CD4-positive, alpha-beta T cell treated with Interleukin-15 for 4 hours (primary cell): Measurements from ENCODE around the gene GOLGA6L24.
"Not testable (repeated sequence)": the region's sequence is repeated elsewhere in the genome, so short reads cannot be mapped to it uniquely, and the experiment has no call there.

Source experiments
- DNase-seq: peaks from one replicate; pipeline ENCODE4 v3.0.0-alpha.2; 2020; ENCODE audit warnings: low spot score

The GOLGA6L24 gene

GRCh38 chr15:28357984-28358383 is at the start of gene GOLGA6L24:
Gene GOLGA6L24, minus strand, starts transcription at chr15:28358084. Its CDS starts 61 bp downstream, at chr15:28358023.
- not testable (repeated sequence) for DNase-seq

GRCh38 chr15:28402774-28403435 is 45.0 kb upstream of the GOLGA6L24 start:
- DNase-seq, result not testable (repeated sequence)

- not testable (repeated sequence) for DNase-seq
These were observed 38.1 kb upstream of the GOLGA6L24 start for GRCh38 chr15:28396022-28396421.

- not testable (repeated sequence) for DNase-seq
These were observed 22.2 kb upstream of the GOLGA6L24 start for GRCh38 chr15:28380053-28380452.

- not testable (repeated sequence) for DNase-seq
These were observed 20.5 kb upstream of the GOLGA6L24 start, which contains the start of gene GOLGA8F for GRCh38 chr15:28378364-28378763. Gene GOLGA8F, plus strand, starts transcription at chr15:28378664. Its CDS starts 98 bp downstream, at chr15:28378762.

GRCh38 chr15:28365502-28365901 is 7.6 kb upstream of the GOLGA6L24 start:
- DNase-seq, result not testable (repeated sequence)

- not testable (repeated sequence) for DNase-seq
These were observed 35.7 kb downstream of the GOLGA6L24 start, which contains the start of gene HERC2 for GRCh38 chr15:28322129-28322588. Gene HERC2, minus strand, starts transcription at chr15:28322179. Its CDS starts 746 bp downstream, at chr15:28321433.

GRCh38 chr15:28321358-28322078 is 36.4 kb downstream of the GOLGA6L24 start:
- not testable (repeated sequence) for DNase-seq

- DNase-seq, result not testable (repeated sequence)
These were observed 38.2 kb downstream of the GOLGA6L24 start for GRCh38 chr15:28319725-28320124.

GRCh38 chr15:28318828-28319227 is 39.1 kb downstream of the GOLGA6L24 start:
- not testable (repeated sequence) for DNase-seq

GRCh38 chr15:28318122-28318521 is 39.8 kb downstream of the GOLGA6L24 start:
- not testable (repeated sequence) for DNase-seq

- DNase-seq, result not testable (repeated sequence)
These were observed 40.9 kb downstream of the GOLGA6L24 start for GRCh38 chr15:28316958-28317357.

GRCh38 chr15:28310454-28310853 is 47.4 kb downstream of the GOLGA6L24 start:
- DNase-seq, result not testable (repeated sequence)

- DNase-seq, result not testable (repeated sequence)
These were observed 49.2 kb downstream of the GOLGA6L24 start for GRCh38 chr15:28308718-28309117.
